Measurements from ENCODE around the gene HRH1. TPM values are rescaled to one million over a fixed set of nuclear protein-coding genes. Genes with fewer than 3 reads are reported as not detected.
A peak's percentile ranks its signal among the peaks of the same experiment; 100 is the strongest.
"Not testable (repeated sequence)": the region's sequence is repeated elsewhere in the genome, so short reads cannot be mapped to it uniquely, and the experiment has no call there.

The HRH1 gene
- total RNA-seq, 2 donors from 2014 or later: 0.14 TPM; not detected in 1

DNA sequence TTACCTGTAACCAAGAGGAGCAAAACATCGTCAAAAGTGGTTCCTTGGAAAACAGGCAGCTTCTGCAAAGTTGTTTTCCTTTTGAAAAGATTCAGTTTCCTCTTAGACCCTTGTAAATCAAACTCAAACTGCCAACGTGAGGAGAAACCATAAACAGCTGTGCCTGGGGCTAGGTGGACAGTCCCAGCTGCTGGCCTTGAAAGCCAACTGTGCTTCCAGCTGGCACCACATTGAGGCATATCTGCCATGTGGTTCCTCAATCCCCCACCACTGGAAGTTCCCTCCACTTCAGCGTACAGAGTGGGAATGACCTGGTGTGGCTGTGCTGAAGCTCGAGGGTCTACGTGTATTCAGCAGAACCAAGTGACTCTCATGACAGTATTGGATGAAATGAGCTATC is 40.9 kb downstream of the HRH1 start:
- Mint-ChIP-seq H3K27ac (peak overlapping the region in 1 of 2 donors; percentile 5), H3K4me3 (peak overlapping the region; percentile 58), H3K4me1 (ENCODE audit: low read depth in 2 of 2) (peaks cover 12 to 17% of the 10 kb centered on the region in 2 donors), H3K27me3 (peaks cover 7 to 14% of the 10 kb centered on the region in 2 donors), H3K36me3 (no peaks in the 10 kb centered on the region), H3K9me3 (no peaks in the 10 kb centered on the region)
- no peak for ATAC-seq
- no peak for DNase-seq (ENCODE audit: low spot score)

DNA sequence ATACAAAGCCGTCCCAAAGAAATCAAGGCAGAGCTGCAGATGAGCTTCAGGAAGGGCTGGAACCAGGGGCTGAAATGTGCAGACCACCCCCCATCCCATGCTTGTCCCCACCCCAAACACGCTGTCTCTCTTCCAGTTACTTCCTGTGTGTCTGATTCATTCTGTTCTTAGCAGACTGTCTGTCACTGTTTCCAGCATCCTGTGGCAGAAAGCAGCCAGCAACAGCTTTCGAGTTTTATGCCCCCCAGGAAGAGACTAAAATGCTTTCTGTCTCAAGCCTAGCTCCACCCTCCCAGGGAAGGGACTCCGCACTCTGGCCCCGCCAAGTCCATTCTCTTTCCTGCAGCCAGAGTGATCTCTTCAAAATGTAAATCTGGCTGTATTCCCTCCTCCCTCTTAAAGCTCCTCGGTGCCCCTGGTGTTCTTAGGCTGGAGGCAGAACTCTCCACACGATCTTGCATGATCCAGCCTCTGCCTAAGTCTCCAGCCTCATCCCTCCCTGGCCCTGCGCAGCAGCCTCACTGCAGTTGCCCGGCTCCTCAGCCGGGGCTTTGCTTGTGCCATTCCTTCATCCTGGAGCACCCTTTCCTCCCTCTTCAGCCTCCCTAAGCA is 41.5 kb downstream of the HRH1 start:
- H3K36me3 Mint-ChIP-seq: no peaks in the 10 kb centered on the region
- peaks cover 12 to 17% of the 10 kb centered on the region in 2 donors for H3K4me1 Mint-ChIP-seq (ENCODE audit: low read depth in 2 of 2)
- ATAC-seq (peak; percentile 33 to 86), DNase-seq (ENCODE audit: low spot score) (no peak)
- H3K9me3 Mint-ChIP-seq: no peaks in the 10 kb centered on the region
- peak overlapping the region; percentile 58 for H3K4me3 Mint-ChIP-seq
- H3K27ac Mint-ChIP-seq: peak overlapping the region in 1 of 2 donors; percentile 5
- H3K27me3 Mint-ChIP-seq: peaks cover 7 to 14% of the 10 kb centered on the region in 2 donors

DNA sequence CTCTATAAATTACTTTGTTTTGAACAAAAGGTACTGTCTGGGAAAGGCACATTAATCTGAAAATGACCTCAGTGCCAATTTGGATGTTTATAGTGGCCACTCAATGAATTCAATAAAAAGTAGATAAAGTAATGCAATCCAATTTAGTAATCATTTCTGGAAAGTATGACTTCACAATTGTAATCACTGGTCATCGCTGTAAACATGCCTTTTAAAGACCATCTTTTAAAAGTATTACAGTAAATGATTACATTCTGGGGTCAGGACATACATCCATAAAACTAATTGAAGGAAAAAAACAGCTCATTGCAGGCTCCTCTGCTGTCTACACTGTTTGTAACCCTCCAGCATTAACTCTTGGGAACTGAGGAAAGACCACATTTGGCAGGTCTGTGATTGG is 43.2 kb downstream of the HRH1 start:
- Mint-ChIP-seq H3K4me1 (ENCODE audit: low read depth in 2 of 2) (peaks cover 12 to 17% of the 10 kb centered on the region in 2 donors), H3K9me3 (no peaks in the 10 kb centered on the region), H3K36me3 (no peaks in the 10 kb centered on the region), H3K27me3 (peaks cover 8 to 9% of the 10 kb centered on the region in 2 donors), H3K4me3 (no peak overlapping the region), H3K27ac (no peak overlapping the region)
- no peak for ATAC-seq
- DNase-seq (ENCODE audit: low spot score): no peak

DNA sequence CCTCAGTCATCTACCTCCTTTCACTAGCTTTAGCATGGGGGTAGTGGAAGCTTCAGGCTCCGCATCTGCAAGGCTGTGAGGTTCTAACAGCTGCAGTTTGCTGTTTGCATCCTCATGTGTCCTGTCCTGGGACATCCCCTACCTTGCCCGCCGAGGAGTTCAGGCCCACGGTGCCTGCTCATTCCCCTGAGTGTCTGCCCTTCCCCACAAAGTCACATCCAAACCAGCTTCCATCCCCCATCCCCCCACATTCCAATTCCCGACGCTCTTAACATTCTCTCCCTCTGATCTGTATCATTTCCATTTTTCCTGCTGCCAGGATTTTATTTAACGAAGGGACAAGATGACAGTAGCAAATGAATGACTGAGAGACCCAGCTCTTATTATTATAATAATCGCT is 43.8 kb downstream of the HRH1 start:
- Mint-ChIP-seq H3K36me3 (no peaks in the 10 kb centered on the region), H3K27me3 (peaks cover 11 to 14% of the 10 kb centered on the region in 2 donors), H3K4me3 (no peak overlapping the region), H3K9me3 (no peaks in the 10 kb centered on the region), H3K27ac (no peak overlapping the region), H3K4me1 (ENCODE audit: low read depth in 2 of 2) (peaks cover 12 to 17% of the 10 kb centered on the region in 2 donors)
- DNase-seq (ENCODE audit: low spot score) (no peak), ATAC-seq (no peak)

DNA sequence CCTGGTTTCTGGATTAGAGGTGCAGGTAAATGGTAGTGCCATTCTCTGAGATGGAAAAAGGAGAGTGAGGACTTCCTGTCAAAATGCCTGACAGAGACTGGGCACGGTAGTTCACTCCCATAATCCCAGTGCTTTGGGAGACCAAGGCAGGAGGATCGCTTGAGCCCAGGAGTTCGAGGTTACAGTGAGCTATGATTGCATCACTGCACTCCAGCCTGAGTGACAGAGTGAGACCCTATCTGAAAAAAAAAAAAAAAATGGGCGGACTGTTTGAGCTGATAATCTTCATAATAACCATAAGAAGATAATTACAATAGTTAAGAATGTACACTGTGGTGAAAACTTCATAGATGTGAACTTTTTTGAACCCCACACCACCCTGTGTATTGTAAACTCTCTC is 44.2 kb downstream of the HRH1 start:
- no peaks in the 10 kb centered on the region for H3K36me3 Mint-ChIP-seq
- peaks cover 11 to 19% of the 10 kb centered on the region in 2 donors for H3K27me3 Mint-ChIP-seq
- no peak overlapping the region for H3K27ac Mint-ChIP-seq
- no peak overlapping the region for H3K4me3 Mint-ChIP-seq
- ATAC-seq: no peak
- peaks cover 12 to 17% of the 10 kb centered on the region in 2 donors for H3K4me1 Mint-ChIP-seq (ENCODE audit: low read depth in 2 of 2)
- H3K9me3 Mint-ChIP-seq: no peaks in the 10 kb centered on the region
- DNase-seq (ENCODE audit: low spot score): no peak

DNA sequence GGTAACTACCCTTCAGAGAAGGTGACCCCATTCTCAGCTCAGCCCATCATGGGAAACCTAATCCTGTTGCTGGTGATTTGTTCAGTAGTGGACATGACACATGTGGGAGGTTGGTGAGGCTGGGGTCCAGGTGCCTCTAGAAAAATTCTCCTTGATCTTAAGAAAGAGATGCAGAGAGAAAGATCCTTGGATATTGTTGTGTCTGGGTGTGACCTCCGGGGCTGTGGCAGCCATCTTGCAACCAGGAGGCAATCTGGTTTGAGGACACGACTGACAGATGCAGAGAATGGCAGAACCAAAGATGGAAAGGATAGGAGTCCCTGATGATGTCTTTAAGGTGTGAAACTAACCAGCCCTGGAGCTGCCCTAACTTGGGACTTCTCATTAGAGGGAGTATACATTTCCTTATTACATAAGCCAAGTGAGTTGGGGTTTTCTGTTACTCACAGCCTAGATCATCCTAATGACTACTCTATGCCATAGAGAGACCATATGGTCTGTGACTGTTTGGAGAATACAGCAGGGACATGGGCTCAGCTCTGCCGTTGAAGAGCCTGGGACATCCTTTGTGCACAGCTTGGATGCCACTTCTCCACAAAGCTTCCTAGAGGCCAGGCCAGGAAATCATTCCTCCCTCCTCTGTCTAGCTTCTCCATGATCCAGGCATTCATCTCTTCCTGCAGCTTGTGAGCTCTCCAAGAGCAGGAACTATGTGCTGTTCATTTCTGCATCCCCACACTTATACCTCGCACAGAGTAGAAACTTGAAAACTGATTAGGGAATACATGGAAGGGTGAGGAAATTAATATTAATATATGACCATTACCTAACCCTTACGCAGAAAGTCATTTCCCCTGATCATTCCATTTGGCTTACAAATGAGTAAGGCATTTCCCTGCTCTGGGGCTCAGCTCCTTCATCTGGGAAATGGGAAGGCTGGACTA is 45.9 kb downstream of the HRH1 start:
- Mint-ChIP-seq H3K4me3 (no peak overlapping the region), H3K36me3 (no peaks in the 10 kb centered on the region), H3K27me3 (peaks cover 14 to 28% of the 10 kb centered on the region in 2 donors), H3K4me1 (ENCODE audit: low read depth in 2 of 2) (peaks cover 12 to 15% of the 10 kb centered on the region in 2 donors), H3K9me3 (no peaks in the 10 kb centered on the region), H3K27ac (no peak overlapping the region)
- no peak for ATAC-seq
- DNase-seq (ENCODE audit: low spot score): no peak

DNA sequence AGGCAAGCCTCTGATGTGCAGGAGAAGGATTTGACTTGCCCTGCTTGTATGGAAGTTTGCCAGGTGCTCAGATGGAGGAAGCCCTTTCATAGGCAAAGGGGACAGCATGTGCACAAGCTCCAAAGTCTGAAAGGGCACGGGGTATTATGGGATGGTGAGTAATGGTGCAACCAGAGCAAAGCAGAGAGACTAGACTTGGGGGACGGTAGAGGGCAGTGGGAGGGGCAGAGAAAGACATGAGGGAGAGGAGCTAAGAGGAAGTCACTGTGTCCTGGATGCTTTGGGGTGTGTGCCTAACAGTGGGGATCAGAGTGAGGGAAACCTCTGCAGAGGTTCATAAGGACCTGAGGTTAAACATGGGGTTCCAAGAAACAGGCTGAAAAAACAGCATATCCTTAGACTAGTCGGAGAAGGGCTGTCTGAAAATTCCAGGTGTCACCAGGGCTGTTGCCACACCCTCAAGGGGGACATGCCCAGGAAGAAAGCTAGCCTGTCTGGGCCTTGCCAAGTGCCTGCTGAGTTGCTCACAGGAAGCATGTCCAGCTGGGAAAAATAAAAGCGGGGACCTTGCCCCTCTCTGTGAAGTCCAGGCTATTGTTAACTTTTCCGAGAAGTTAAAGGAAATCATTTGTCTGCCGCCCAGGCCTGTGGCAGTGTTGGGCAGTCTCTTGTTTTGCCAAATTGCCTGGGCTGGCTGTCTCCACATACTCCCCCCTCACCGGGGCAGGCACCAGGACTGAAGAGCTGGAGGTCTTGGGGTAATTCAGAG is 47.1 kb downstream of the HRH1 start:
- ATAC-seq (no peak), DNase-seq (ENCODE audit: low spot score) (no peak)
- H3K9me3 Mint-ChIP-seq: no peaks in the 10 kb centered on the region
- H3K27me3 Mint-ChIP-seq: peaks cover 9 to 22% of the 10 kb centered on the region in 2 donors
- no peak overlapping the region for H3K27ac Mint-ChIP-seq
- H3K36me3 Mint-ChIP-seq: no peaks in the 10 kb centered on the region
- H3K4me3 Mint-ChIP-seq: no peak overlapping the region
- H3K4me1 Mint-ChIP-seq (ENCODE audit: low read depth in 2 of 2): peaks cover under 1 to 2% of the 10 kb centered on the region in 2 donors

DNA sequence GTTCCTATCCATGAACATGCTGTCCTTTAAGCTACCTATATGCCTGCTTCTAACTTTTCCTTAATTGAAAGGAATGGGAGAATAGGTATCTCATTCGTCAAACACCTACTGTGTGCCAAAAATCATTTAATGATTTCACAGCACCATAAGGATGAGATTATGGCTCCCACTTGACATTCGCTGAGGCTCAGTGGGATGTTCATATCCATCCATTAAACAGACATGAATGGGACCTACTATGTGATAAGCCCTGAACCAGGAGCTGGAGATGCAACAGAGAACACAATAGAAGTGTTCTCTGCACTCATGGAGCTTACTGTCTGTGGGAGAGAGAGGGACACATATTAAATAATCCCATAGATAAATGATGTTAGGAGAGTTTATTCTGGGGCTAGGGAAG is 49.7 kb downstream of the HRH1 start:
- Mint-ChIP-seq H3K4me3 (no peak overlapping the region), H3K27me3 (peaks cover 6 to 20% of the 10 kb centered on the region in 2 donors), H3K4me1 (ENCODE audit: low read depth in 2 of 2) (peaks cover 0 to 5% of the 10 kb centered on the region in 2 donors), H3K36me3 (no peaks in the 10 kb centered on the region), H3K27ac (no peak overlapping the region), H3K9me3 (no peaks in the 10 kb centered on the region)
- ATAC-seq (no peak), DNase-seq (ENCODE audit: low spot score) (no peak)

DNA sequence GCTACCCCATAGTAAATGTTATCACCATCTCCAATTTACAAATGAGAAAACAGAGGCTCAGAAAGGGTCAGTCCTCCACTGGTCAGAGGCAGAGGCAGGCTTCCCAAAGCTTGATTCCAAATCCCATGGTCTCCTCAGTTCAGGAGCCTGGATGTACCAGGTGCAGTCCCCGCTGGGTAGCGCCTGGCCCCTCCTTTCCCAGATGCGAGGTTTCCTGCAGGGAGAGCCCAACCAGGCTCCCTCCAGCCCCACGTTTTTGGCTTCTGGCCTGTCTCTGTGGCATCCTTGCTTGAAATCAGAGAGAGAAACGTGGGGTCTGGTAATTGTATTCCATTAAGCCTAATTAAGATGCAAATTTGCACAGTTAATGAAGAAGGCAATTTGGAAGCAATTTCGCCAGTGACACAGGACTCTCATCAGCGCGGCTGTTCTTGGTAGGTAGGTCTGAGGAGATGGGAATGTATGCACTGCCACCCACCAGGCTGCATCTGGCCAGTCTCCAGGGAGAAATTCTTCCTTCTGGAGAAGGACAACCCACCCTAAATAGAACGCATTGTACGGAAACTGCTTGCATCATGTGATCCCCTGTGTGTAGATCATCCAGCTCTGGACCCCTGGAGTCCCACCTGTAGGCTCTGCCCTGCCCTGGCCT is 50.5 kb downstream of the HRH1 start:
- no peak overlapping the region for H3K4me3 Mint-ChIP-seq
- ATAC-seq (no peak), DNase-seq (ENCODE audit: low spot score) (no peak)
- H3K27ac Mint-ChIP-seq: no peak overlapping the region
- H3K9me3 Mint-ChIP-seq: no peaks in the 10 kb centered on the region
- H3K4me1 Mint-ChIP-seq (ENCODE audit: low read depth in 2 of 2): peaks cover 0 to 5% of the 10 kb centered on the region in 2 donors
- peaks cover 6 to 25% of the 10 kb centered on the region in 2 donors for H3K27me3 Mint-ChIP-seq
- H3K36me3 Mint-ChIP-seq: no peaks in the 10 kb centered on the region

DNA sequence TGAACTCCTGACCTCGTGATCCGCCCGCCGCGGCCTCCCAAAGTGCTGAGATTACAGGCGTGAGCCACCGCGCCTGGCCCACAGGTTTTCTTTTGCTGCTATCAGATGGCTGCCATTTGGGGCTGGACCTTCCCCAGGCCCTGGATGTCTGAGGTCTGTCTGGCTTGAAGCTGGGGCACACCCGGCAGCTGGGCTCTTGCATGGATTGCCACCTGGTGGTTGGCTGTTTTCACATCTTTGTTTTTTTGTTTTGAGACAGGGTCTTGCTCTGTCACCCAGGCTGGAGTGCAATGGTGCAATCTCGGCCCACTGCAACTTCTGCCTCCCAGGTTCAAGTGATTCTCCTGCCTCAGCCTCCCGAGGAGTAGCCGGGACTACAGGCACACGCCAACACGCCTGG is 51.6 kb downstream of the HRH1 start:
- not testable (repeated sequence) for H3K4me1 Mint-ChIP-seq (ENCODE audit: low read depth in 2 of 2); DNase-seq (ENCODE audit: low spot score); H3K27ac Mint-ChIP-seq; H3K9me3 Mint-ChIP-seq; H3K4me3 Mint-ChIP-seq; H3K36me3 Mint-ChIP-seq; ATAC-seq
- H3K27me3 Mint-ChIP-seq: peaks cover 7 to 29% of the 10 kb centered on the region in 2 donors

DNA sequence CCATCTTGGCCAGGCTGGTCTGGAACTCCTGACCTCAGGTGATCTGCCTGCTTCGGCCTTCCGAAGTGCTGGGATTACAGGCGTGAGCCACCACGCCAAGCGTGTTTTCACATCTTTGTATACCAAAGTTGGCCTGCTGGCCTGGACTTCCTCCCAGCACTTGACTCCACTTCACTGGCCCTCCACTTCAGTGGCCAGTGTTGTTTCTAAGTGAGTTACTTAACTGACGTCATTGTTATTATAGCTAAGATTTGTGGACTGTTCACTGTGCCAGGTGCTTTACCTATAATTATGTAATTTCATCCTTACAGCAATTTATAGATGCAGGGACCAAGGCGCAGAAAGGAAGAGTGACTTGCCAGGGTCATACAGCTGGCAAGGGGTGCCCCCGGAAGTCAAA is 52.0 kb downstream of the HRH1 start:
- Mint-ChIP-seq H3K4me3 (no peak overlapping the region), H3K27ac (no peak overlapping the region), H3K36me3 (no peaks in the 10 kb centered on the region), H3K4me1 (ENCODE audit: low read depth in 2 of 2) (peaks cover 0 to 5% of the 10 kb centered on the region in 2 donors), H3K9me3 (no peaks in the 10 kb centered on the region), H3K27me3 (peaks cover 9 to 33% of the 10 kb centered on the region in 2 donors)
- no peak for ATAC-seq
- DNase-seq (ENCODE audit: low spot score): no peak

DNA sequence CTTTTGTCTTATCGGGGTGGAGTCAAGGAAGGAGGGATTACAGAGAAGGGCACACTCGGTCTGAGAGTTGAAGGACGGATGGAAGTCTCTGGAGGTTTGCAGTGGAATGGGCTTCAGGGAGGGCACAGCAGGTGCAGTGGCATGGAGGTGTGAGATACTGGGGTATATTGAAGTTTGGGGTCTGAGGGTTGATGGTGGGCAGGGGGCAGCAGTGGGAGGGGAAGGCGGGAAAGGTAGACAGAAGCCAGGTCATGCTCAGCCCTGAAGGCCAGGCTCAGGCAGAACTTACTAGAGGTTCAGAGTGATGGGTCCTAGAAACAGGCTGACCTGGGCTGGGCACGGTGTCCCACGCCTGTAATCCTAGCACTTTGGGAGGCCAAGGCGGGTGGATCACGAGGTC is 52.7 kb downstream of the HRH1 start:
- no peak overlapping the region for H3K27ac Mint-ChIP-seq
- peaks cover 0 to 5% of the 10 kb centered on the region in 2 donors for H3K4me1 Mint-ChIP-seq (ENCODE audit: low read depth in 2 of 2)
- no peak for ATAC-seq
- H3K36me3 Mint-ChIP-seq: no peaks in the 10 kb centered on the region
- H3K27me3 Mint-ChIP-seq: peaks cover 9 to 33% of the 10 kb centered on the region in 2 donors
- no peaks in the 10 kb centered on the region for H3K9me3 Mint-ChIP-seq
- no peak overlapping the region for H3K4me3 Mint-ChIP-seq
- DNase-seq (ENCODE audit: low spot score): no peak

DNA sequence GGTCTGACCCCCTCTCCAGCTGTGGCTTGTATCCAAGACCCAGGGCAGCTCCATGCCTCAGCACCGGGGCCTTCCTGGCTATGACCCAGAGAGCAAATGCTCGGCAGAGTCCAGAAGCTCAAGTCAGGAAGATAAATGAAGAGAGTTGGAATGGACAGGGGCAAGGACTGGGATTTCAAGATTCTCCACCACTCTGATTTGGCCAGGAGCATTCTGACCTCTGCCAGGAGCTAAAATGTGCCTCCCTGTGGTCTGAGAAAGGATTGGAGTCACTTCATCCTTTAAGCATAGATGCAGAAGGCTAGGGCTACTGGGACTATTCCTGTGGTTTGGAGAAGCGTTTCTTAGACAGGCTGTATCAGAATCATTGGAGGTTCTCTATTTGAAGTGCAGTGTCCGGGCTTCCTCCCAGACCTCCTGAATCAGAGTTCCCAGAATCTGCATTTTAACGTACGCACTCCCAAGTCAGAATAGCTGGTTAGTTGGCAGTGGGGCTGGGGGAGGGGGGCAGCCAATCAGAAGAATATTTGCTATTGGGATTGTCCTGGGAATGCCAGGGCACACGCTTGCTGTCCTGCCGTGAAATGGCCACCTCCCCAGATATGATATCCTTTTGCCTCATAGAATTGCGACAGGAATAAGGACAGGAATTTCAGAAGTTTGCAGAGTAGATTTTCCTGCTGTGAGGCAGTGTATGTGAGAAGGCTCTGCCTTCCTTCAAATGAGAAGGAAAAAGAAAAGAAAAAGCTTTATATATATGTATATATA is 57.4 kb downstream of the HRH1 start:
- ATAC-seq (no peak), DNase-seq (ENCODE audit: low spot score) (no peak)
- no peaks in the 10 kb centered on the region for H3K9me3 Mint-ChIP-seq
- H3K4me3 Mint-ChIP-seq: no peak overlapping the region
- H3K27me3 Mint-ChIP-seq: peaks cover 14 to 29% of the 10 kb centered on the region in 2 donors
- no peak overlapping the region for H3K27ac Mint-ChIP-seq
- no peaks in the 10 kb centered on the region for H3K36me3 Mint-ChIP-seq
- peaks cover 0 to 5% of the 10 kb centered on the region in 2 donors for H3K4me1 Mint-ChIP-seq (ENCODE audit: low read depth in 2 of 2)

Data from natural killer cell treated with Interleukin-12 subunit alpha and Interleukin-12 subunit beta and Interleukin-15 and Interleukin-18, amount 100 ng/mL, for 72 hours (primary cell).